SJCRH30 (cell line): ENCODE results near the gene SLC13A5. TPM values are rescaled to one million over a fixed set of nuclear protein-coding genes. Genes with fewer than 3 reads are reported as not detected.

Source experiments
- DNase-seq, 2 experiments: peaks; one replicate each; pipeline ENCODE4 v3.0.0-alpha.2; 2015 to 2020
- H3K27ac ChIP-seq: fragments of 250-450 bp; sonication (Bioruptor Pico); 2 replicates; pipeline ENCODE4 v1.5.1; 2020; ENCODE audit warnings: mild to moderate bottlenecking, moderate library complexity
- H3K27me3 ChIP-seq: fragments of 250-450 bp; sonication (Bioruptor Pico); 2 replicates; pipeline ENCODE4 v1.5.1; 2020; ENCODE audit warnings: mild to moderate bottlenecking, moderate library complexity
- H3K36me3 ChIP-seq: fragments of 250-450 bp; sonication (Bioruptor Pico); 2 replicates; pipeline ENCODE4 v1.5.1; 2020; ENCODE audit warnings: mild to moderate bottlenecking, moderate library complexity
- H3K4me1 ChIP-seq: fragments of 250-450 bp; sonication (Bioruptor Pico); 2 replicates; pipeline ENCODE4 v1.5.1; 2020; ENCODE audit warnings: mild to moderate bottlenecking, moderate library complexity
- H3K4me3 ChIP-seq: fragments of 250-450 bp; sonication (Bioruptor Pico); 2 replicates; pipeline ENCODE4 v1.5.1; 2020; ENCODE audit warnings: mild to moderate bottlenecking, moderate library complexity
- H3K9me3 ChIP-seq: fragments of 250-450 bp; sonication (Bioruptor Pico); replicated peaks from 2 replicates; pipeline ENCODE4 v1.5.1; 2020; ENCODE audit warnings: mild to moderate bottlenecking, moderate library complexity
- total RNA-seq: library from RNA; depleted of rRNA; stranded (reverse); fragments of >200 nt; shearing (Covaris generic); gene quantifications from 2 replicates; pipeline ENCODE4 v1.2.3, GENCODE V29; 2014

The SLC13A5 gene
- total RNA-seq, 1 experiment from 2014 or later = not detected

DNA sequence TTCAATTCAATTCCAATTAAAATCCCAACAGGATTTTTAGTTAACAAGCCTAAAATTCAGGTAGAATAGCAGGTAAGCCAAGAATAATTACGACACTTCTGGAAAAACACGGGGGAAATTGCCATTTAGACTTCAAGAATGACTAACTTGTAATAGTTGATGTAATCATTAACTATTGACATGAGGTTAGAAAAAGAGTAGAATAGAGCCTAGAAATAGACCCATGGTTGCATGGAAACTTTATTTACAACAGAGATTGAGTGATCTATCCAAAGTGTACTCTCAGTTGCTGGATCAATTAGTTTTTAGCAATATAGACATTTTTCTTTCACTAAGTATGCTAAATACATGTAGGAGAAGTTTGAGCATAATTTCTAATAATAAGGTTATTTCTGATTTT, 3.6 kb upstream of the SLC13A5 start:
- H3K4me1 ChIP-seq = no peaks in the 10 kb centered on the region
- no peak overlapping the region for H3K4me3 ChIP-seq
- H3K27ac ChIP-seq = no peak overlapping the region
- H3K27me3 ChIP-seq = no peaks in the 10 kb centered on the region
- DNase-seq = no peak
- H3K36me3 ChIP-seq = no peaks in the 10 kb centered on the region
- H3K9me3 ChIP-seq = no peaks in the 10 kb centered on the region

DNA sequence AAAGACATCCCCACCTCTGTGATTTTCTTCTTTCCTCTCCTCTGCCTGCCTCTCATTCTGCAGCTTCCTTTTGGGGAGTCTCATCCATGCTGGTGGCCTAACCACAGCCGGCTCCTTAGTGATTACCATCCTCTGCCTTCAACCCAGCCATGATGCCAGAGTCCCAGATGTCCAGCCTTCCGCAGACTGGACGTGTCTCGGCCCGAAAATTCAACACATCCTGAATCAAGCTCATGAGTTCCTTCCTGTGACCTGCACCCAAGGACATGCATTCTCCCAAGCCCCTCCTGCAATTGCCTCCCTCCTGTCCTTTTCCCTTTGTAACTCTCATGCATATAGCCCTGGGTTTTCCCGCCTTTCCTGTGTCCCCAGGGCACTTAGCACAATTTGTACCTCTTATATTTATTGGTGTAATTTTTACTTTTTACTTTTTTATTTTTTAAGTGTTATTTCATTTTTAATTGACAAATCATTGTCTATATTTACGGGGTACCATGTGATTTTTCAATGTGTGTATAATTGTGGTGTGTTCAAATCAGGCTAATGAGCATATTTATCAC, 1.2 kb upstream of the SLC13A5 start:
- Histone ChIP-seq H3K4me1 (no peaks in the 10 kb centered on the region), H3K27me3 (no peaks in the 10 kb centered on the region), H3K9me3 (no peaks in the 10 kb centered on the region), H3K4me3 (no peak overlapping the region), H3K36me3 (no peaks in the 10 kb centered on the region), H3K27ac (no peak overlapping the region)
- no peak for DNase-seq

DNA sequence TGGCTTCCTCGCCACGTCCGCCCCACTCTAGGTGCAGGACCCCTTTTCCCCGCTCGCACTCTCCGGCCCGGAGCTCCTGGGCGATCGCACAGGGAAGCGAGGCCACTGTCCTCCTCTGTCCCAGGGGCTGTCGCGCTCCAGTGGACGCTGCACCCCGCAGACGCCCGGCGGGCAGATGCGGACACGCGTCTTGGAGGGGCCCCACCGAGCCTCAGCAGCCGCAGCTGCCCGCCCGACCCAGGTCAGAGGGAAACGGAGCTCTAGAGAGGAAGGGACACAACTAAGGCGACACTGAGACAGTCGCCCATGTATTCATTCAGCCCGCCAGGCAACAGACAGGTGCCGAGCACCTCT, 726 bp upstream of the SLC13A5 start:
- no peaks in the 10 kb centered on the region for H3K36me3 ChIP-seq
- H3K27ac ChIP-seq = no peak overlapping the region
- H3K4me1 ChIP-seq = no peaks in the 10 kb centered on the region
- no peaks in the 10 kb centered on the region for H3K9me3 ChIP-seq
- no peak overlapping the region for H3K4me3 ChIP-seq
- H3K27me3 ChIP-seq = no peaks in the 10 kb centered on the region
- no peak for DNase-seq

DNA sequence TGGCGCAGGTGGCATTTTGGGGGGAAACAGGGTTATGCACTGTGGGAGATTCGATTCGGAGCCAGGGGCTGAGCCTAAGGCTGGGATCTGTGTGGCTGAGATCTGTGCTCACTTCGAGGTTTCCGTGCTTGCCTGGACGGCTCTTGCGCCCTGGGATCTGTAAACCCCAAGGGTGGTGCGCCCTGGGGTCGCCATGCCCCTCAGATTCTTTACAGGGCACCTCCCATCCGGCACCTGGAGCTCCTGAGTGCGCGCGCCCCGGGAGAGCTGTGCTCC, 377 bp downstream of the SLC13A5 start:
- H3K27me3 ChIP-seq = no peaks in the 10 kb centered on the region

DNA sequence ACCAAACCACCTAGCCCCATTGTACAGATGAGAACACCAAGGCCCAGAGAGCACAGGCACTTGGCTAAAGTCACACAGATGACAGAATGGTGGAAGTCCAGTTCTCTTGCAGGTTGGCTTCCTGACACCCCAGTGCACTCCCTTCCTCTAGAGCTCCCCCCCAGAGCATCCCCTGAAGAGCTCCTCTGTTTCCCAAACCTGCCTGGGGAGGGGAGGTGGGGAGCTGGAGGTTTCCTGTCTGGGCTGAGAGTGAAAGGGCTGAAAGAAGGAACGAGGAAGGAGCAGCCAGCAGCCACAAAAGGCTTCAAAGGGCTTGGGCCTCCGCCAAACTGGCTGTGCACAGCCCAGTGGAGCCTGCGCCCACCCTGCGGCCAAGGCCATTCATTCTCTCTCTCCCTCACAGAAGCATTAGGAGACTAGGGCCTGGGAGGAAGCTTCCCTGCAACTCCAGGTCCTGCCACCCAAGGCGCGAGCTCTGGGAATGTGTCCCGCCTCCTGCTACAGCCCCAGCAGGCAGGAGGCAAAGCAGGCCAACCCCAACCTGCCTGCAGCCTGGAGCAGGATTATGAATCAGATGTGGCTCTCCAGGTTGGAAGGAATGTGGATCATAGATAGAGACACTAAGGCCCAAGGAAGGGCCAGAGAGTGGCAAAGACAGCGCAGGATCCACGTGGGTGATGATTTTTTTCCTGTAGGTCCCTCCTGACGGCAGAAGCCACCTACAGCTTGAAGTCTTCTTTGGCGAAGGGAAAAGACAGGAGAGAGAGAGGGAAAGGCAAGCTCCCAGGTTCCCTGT, 913 bp downstream of the SLC13A5 start:
- no peaks in the 10 kb centered on the region for H3K9me3 ChIP-seq
- DNase-seq = no peak
- H3K4me1 ChIP-seq = no peaks in the 10 kb centered on the region
- no peaks in the 10 kb centered on the region for H3K36me3 ChIP-seq
- no peak overlapping the region for H3K4me3 ChIP-seq
- H3K27ac ChIP-seq = no peak overlapping the region
- H3K27me3 ChIP-seq = no peaks in the 10 kb centered on the region

More for the DNA sequence above, 377 bp downstream of the SLC13A5 start:
- Histone ChIP-seq H3K4me1 (no peaks in the 10 kb centered on the region), H3K36me3 (no peaks in the 10 kb centered on the region), H3K4me3 (no peak overlapping the region), H3K27ac (no peak overlapping the region), H3K9me3 (no peaks in the 10 kb centered on the region)
- DNase-seq = no peak

DNA sequence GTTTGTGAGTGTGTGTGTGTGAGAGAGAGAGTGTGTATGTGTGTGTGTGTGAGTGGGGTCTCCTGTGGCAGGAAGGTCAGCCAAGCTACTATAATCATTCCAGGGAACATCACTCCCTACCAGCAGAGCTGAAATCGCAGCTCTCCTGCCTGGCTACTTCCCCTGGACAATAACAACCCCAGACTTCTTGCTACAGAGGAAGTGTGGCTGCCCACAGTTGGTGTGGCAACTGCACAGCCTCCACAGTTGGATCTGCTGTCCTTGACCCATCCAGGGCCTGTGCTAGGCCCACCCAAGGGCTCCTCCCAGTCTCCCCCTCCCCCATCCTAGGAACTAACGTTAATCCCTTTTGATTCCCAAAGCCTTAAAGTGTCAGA, 1.5 kb downstream of the SLC13A5 start:
- no peak for DNase-seq
- Histone ChIP-seq H3K36me3 (no peaks in the 10 kb centered on the region), H3K27ac (no peak overlapping the region), H3K27me3 (no peaks in the 10 kb centered on the region), H3K9me3 (no peaks in the 10 kb centered on the region), H3K4me1 (no peaks in the 10 kb centered on the region), H3K4me3 (no peak overlapping the region)

DNA sequence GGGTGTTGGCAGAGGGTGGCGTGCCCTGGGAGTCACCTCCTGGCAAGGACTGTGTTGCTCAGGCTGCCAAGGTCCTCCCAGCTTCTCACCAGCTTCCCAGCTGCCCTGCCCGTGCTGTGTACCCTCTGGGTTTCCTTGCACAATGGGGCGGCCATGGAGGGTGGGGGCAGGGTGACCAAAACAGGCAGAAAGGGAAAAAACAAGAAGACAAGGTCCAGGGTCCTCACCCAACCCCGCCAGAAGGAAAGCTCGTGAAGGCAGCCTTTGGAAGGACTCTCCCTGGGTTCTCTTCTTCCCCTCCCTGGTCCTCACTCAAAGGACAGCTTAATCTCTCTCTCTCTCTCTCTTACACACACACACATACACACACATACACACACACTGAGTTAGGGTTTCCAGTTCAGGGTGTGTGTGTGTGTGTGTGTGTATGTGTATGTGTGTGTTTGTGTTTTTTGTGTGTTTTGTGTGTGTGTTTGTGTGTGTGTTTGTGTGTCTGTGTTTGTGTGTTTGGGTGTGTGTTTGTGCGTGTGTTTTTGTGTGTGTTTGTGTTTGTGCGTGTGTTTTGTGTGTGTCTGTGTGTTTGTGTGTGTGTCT, 2.0 kb downstream of the SLC13A5 start:
- Histone ChIP-seq H3K9me3 (no peaks in the 10 kb centered on the region), H3K36me3 (no peaks in the 10 kb centered on the region), H3K4me3 (no peak overlapping the region), H3K4me1 (no peaks in the 10 kb centered on the region), H3K27me3 (no peaks in the 10 kb centered on the region), H3K27ac (no peak overlapping the region)
- no peak for DNase-seq

DNA sequence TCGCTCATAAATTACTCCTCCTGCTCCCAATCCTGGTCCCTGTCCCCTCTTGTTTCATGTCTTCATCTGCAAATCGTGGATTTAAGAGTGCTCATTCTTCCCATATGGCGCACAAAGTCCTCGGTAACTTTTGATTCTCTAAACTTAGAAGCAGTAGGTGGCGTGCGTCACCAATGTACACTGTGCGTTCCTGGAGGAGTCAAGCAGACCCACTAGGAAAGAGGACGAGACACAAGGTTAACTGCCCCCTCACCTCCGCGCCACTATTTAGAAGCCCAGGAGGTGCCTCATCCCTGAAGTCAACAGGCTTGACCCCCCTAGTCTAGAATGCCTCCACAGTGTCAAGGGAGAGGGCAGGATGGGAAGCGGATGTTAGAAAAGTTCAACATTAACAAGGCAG, 2.9 kb downstream of the SLC13A5 start:
- Histone ChIP-seq H3K36me3 (no peaks in the 10 kb centered on the region), H3K4me1 (no peaks in the 10 kb centered on the region), H3K27ac (no peak overlapping the region), H3K27me3 (no peaks in the 10 kb centered on the region), H3K9me3 (no peaks in the 10 kb centered on the region), H3K4me3 (no peak overlapping the region)
- DNase-seq = no peak

DNA sequence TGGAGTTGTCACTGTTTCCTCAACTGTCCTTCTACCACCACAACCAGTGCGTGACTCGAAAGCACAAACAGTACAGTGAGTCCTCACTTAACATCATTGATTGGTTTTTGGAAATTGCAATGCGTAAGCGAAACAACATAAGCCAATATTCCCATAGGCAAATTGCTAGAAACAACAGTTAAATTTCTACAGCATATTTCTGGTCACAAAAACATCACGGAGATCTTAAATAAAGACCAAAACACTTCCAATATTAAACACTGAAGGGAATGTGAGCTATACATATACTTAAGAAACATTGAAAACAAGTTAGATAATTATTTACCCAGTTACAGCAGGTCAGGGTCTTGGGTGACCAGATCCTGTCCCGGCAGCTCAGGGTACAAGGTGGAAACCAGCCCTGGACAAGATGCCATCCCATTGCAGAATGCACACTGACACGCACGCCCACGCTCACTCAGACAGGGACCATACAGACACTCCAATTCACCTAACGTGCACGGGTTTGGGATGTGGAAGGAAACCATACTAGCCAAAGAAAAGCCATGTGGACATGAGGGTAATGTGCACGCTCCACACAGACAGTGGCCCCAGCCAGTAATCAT, 4.7 kb downstream of the SLC13A5 start:
- H3K27me3 ChIP-seq = no peaks in the 10 kb centered on the region
- H3K27ac ChIP-seq = no peak overlapping the region
- no peak overlapping the region for H3K4me3 ChIP-seq
- no peak for DNase-seq
- H3K9me3 ChIP-seq = no peaks in the 10 kb centered on the region
- no peaks in the 10 kb centered on the region for H3K36me3 ChIP-seq
- no peaks in the 10 kb centered on the region for H3K4me1 ChIP-seq

DNA sequence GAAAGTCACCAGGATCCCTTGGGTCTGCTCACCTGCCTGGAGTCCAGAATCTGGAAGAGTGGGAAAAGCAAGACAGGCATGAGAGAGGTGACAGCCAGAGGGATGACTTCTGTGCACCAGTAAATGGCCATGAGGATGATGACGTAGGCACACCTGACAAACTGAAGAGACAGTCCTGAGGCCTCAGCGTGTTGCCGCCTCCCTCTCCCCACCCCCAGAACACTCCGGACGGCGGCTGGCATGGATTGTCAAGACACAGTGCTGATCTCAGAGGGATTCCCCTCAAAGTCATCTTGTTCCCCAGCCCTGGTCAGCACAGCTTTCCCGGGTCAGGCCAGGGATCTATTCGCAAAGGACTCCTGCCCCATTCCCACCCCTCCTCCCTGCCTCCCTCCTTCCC, 6.2 kb downstream of the SLC13A5 start:
- Histone ChIP-seq H3K27ac (no peak overlapping the region), H3K4me1 (no peaks in the 10 kb centered on the region), H3K36me3 (no peaks in the 10 kb centered on the region), H3K9me3 (no peaks in the 10 kb centered on the region), H3K4me3 (no peak overlapping the region), H3K27me3 (no peaks in the 10 kb centered on the region)
- no peak for DNase-seq

DNA sequence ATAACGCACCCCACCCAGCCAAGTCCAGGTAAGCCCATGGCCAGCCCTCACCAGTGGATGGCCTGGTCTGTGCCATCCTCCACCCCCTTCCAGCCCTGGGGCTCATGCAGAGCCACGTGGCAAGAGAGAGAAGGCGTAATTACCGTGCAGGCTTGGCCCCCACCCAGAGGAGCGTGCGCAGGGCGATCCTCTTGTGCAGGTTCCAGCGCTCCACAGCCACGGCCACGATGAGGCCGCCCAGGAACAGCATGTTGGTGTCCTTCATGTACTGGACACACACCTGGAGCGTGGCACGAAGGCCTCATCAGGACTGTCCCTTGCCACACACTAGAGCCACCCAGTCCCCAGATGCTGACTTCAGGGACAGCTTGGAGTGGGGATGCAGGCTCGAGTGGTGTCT, 6.7 kb downstream of the SLC13A5 start:
- no peaks in the 10 kb centered on the region for H3K27me3 ChIP-seq
- no peak for DNase-seq

DNA sequence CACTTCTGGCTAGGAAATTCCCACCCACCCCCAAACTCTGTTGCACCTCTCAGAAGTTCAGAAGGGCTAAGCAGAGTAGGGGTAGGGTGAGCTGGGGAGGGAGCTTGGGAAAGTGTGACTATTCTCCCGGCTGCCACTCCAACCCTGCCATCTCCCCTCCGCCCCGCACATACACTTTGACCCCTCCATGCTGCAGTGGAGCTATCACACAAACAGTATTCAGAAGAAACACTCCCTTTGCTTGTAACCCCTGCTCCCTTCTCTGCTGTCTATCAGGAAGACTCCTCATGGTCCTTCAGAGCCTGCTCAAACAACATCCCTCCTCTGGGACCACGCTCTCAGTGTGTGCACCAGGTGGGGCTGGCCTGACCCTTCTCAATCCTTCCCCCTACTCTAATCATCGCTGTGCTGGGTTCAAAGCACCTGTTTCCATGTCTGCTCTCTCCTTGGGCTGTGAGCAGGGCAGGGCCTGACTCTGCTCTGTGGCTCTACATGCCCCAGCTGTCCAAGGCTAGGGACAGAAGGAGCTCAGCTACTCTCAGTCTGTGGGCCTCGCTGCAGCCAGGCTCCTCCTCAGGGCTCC, 8.6 kb downstream of the SLC13A5 start:
- no peaks in the 10 kb centered on the region for H3K9me3 ChIP-seq
- no peaks in the 10 kb centered on the region for H3K27me3 ChIP-seq
- H3K4me1 ChIP-seq = no peaks in the 10 kb centered on the region
- no peak for DNase-seq
- no peaks in the 10 kb centered on the region for H3K36me3 ChIP-seq
- H3K4me3 ChIP-seq = no peak overlapping the region
- H3K27ac ChIP-seq = no peak overlapping the region

More for the DNA sequence above, 6.7 kb downstream of the SLC13A5 start:
- H3K9me3 ChIP-seq = no peaks in the 10 kb centered on the region
- H3K4me1 ChIP-seq = no peaks in the 10 kb centered on the region
- H3K4me3 ChIP-seq = no peak overlapping the region
- no peak overlapping the region for H3K27ac ChIP-seq
- no peaks in the 10 kb centered on the region for H3K36me3 ChIP-seq

DNA sequence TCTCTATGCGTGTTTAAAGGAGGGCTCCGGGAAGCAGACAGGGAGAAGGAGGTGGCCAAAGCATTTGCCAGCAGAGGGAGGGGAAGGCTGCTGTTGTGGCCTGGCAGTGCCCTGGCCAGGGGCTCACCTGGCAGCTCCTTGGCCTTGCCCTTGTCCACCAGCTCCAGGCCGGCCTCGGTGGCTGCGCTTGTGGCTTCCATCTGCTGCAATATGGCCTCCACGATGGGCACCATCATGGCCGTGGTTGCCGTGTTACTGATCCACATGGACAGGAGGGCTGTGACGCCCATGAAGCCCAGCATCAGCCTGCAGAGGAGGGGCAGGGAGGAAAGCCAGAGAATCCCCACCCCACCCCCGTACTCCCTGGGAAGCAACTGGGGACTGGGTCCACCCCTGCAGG, 9.4 kb downstream of the SLC13A5 start:
- Histone ChIP-seq H3K4me1 (no peaks in the 10 kb centered on the region), H3K27me3 (no peaks in the 10 kb centered on the region), H3K4me3 (no peak overlapping the region), H3K27ac (no peak overlapping the region), H3K9me3 (no peaks in the 10 kb centered on the region), H3K36me3 (no peaks in the 10 kb centered on the region)
- no peak for DNase-seq

DNA sequence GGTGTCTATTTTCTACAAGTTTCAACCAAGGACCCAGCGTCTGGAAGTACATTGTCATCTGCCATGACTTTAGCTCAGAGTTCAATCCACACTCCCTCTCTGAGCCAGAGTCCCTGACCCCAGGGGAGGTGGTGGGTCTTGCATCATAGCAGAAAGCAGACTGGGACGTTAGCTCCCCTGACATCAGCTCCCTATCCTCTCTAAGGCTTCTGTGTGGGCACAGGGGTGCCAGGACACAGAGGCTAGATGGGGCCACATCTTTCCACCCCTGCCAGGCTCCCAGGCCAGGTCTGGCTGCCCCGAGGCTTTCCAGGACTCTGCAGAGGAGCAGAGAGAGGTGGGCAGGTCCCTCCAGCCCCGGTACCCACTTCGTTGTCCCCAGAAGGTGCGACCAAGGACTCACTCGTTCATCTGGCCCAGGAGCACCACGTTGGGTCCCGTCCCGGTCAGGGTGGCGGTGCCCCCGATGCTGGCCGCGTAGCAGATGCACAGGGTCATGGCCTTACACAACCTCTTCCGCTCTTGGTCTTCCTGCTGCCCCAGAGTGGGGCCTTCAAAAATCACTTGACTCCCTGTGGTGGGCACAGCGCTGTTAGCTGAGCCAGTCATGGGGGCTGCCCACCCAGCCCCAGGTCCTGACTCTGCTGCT, 10.5 kb downstream of the SLC13A5 start:
- Histone ChIP-seq H3K9me3 (no peaks in the 10 kb centered on the region), H3K4me1 (no peaks in the 10 kb centered on the region), H3K36me3 (no peaks in the 10 kb centered on the region), H3K27me3 (no peaks in the 10 kb centered on the region), H3K27ac (no peak overlapping the region), H3K4me3 (no peak overlapping the region)
- no peak for DNase-seq

DNA sequence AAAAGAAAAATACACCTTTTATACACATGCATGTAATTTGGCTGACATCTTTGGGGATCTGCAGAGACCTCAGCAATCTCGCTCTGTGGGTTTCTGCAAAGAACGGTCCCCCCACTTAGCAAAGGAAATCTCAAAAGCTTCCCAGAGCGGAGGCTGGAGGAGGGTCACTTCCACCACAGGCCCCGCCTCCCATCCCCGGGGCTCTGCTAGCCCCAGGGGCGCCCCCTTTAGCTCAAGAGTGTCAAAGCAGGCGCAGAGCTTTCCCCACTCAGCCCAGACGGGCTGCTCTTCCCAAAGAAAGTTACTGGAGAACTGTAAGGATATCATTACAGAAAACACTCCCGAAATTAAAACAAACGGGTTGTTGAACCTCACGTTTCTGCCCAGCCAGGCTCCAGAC, 11.4 kb downstream of the SLC13A5 start:
- H3K4me1 ChIP-seq = no peaks in the 10 kb centered on the region
- no peaks in the 10 kb centered on the region for H3K9me3 ChIP-seq
- no peak overlapping the region for H3K4me3 ChIP-seq
- H3K27ac ChIP-seq = no peak overlapping the region
- no peaks in the 10 kb centered on the region for H3K27me3 ChIP-seq
- DNase-seq = peak; percentile 26 to 46
- H3K36me3 ChIP-seq = no peaks in the 10 kb centered on the region
